HS-27A (cell line): ENCODE data around the gene XPNPEP1.

ENCODE experiments used
- DNase-seq: peaks from one replicate; pipeline ENCODE4 v3.0.0-alpha.2; 2012; ENCODE audit warnings: low read depth, missing footprints

Gene XPNPEP1

DNA sequence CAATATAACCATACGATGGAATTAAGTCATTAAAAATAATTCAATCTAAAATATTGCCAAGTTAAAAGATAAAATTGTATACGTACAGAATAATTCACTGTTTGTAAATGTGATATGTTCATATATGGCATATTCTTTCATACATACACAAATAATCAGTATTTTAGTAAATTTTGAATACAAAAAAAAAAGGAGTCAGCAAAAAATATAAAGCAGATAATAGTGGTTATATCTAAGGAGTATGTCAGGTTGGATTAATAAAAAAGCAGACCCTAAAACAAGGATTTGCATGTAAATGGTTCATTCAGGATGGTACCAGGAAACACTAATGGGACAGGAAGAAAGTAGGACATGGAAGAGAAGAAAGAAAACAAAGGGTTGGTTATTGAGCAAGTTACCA lies 59.5 kb downstream of the XPNPEP1 start:
- no peak for DNase-seq

DNA sequence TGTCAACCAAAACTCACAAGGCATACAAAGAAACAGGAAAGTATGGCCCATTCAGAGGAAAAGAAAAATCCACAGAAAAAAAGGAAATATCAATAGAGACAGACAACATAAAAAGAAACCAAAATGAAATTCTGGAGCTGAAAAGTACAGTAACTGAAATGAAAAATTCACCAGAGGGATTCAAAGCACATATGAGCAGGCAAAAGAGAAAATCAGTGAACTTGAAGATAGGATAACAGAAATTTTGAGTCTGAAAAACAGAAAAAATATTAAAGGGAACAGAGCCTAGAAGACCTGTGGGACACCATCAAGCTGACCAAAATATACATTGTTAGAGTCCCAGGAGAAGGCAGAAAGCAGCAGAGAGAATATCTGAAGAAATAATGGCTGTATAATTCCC lies 60.6 kb downstream of the XPNPEP1 start:
- DNase-seq = no peak

- DNase-seq = no peak
These were observed 61.3 kb downstream of the XPNPEP1 start for GRCh38 chr10:109862041-109862440.

GRCh38 chr10:109861081-109861480 lies 62.2 kb downstream of the XPNPEP1 start:
- no peak for DNase-seq

DNA sequence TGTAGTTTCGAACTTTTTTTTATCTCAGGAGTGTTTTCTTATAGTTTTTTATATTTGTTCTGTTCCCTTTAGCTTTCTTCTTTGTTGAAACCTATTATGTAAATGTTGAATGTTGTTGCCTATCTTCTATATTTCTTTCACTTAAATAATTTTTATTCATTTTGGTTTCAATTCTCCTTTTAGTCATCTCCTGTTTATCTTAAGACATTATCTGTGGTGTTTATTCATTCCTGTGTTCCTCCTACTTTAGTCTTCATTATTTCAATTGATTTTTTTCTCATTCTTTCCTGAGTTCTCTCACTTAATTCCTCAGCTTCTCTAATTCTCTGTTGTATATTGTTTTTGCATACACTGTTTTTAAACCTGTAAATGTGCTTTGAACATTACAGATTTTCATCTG lies 64.1 kb downstream of the XPNPEP1 start:
- DNase-seq = no peak

DNA sequence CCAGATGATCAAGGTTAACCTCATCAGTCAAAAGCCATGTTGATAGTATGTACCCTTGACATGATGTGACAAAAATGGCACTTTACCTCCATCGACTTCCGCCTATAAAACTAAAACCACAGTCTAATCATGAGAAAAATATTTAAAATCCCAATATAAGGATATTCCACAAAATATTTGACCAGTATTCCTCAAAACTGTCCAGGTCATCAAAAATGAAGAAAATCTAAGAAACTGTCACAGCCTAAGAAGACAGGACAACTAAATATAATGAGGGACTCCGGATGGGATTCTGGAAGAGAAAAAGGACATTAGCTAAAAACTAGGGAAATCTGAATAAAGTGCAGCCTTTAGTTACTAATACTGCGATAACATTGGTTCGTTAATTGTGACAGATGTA lies 67.6 kb downstream of the XPNPEP1 start:
- DNase-seq = no peak

GRCh38 chr10:109853921-109854320 lies 69.4 kb downstream of the XPNPEP1 start:
- no peak for DNase-seq

DNA sequence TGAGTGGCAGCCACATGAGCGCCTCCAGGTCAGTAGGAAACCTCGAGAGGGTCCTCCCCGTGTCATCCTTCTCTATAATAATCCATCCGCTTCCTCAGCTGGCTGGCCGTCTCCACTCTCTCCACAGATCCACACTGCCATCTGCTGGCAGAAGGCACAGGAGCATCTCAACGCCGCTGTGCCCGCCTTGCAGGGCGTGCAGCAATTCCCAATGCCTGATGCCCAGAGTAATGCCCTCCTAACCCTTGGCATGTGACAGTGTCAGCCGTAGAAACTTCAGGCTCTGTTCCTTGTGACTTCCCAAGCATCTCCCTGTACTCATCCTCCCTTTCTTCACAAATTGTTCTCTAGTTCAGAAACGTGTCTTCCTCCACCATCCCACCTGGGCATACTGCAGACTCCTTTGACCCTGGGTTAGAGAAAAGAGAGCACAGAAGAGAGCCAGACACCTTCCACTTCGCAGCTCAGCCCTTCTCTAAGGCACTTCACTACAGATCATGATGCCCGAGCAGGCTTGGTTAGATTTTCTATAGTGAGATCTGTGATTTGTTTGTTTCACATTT lies 70.8 kb downstream of the XPNPEP1 start:
- DNase-seq = peak; percentile 7

GRCh38 chr10:109851616-109852474 lies 71.5 kb downstream of the XPNPEP1 start:
- DNase-seq = no peak

- DNase-seq = no peak
These were observed 76.5 kb downstream of the XPNPEP1 start for GRCh38 chr10:109846832-109847231.

- no peak for DNase-seq
These were observed 78.0 kb downstream of the XPNPEP1 start for GRCh38 chr10:109845308-109845707.

DNA sequence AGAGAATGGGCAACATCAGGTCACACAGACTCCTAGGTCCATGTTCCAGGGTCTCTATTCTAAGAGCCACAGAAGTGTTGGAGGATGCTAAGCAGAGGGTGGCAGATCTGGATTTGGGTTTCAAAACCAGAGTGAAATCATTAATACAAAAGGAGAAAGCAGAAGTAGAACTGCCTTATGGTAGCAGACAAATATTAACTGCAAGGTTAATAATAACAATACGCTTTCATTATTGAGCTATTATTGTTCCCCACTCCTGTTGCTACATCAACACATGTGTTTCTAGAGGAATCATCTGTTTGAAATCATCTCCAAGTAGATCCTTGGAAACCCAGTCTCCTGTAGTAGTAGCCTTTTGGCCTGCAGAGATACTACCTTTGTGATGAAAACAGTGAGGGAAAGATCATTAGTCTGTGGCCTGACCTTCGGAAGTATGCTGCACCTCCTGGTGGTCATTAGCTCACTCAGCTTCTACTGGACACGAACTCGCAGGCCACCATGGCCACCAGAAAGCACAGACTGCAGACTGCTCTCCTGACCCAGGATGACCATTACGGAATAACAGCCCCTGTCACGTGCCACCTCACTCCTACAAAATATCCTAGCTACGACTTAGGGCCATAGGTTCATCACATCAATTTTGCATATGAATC lies 84.6 kb downstream of the XPNPEP1 start:
- DNase-seq = no peak

GRCh38 chr10:109837384-109837783 lies 85.9 kb downstream of the XPNPEP1 start:
- DNase-seq = no peak

- DNase-seq = no peak
These were observed 88.1 kb downstream of the XPNPEP1 start for GRCh38 chr10:109835257-109835656.

DNA sequence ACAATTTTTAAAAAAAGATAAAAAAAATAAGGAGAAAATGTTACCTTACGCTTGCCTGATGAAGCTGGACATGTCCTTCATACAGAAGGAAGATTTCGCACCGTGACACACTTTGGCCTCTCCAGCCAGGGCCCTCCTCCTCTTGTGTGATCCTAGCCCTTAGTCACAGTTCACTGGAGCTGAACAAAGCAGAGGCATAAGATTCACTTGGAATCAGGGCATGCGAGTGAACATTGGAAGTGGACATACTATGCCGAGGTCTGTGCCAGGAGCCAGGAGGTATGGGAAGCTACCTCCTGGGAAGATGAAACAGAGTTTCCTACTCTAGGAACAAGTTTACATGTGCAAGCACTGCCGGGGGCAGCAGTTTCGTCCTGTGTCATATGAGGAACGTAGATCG lies 91.5 kb downstream of the XPNPEP1 start:
- no peak for DNase-seq

DNA sequence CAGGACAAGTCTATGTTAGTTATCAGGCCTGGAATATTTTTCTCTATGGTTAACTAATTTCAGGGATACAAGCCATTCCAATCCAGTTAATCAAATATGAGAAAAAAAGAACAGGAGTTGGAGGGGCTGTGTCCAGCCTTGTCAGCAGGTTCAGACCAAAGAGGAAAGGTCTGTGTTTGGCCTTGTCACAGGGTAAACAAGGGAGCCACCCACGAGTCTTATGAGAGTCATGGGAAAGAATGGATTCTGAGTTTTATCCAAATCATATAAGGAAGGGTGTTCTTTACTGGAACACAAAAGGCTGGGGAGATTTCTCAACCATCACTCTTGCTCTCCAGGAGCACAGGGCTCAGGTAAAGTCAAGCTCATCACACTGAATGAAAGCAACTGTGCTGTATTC lies 99.1 kb downstream of the XPNPEP1 start:
- DNase-seq = no peak

DNA sequence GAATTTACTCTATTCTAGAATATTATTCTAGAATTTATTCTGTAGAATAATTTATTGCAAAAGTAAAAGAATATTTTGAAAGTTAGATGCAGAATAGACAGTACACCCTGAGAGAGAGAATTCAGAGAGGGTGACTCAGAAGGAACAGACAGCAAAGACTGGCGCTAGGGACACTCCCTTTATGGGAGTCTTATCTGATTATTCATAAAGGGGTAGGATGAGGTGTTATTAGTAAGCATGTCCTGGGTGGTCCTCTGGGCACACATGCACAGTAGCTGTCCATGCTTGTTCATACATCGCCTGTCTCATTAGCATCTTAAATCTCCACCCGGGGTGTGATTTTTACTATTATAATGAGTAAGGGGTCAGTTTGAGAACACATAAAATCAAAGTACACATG lies 100.1 kb downstream of the XPNPEP1 start:
- DNase-seq = no peak

DNA sequence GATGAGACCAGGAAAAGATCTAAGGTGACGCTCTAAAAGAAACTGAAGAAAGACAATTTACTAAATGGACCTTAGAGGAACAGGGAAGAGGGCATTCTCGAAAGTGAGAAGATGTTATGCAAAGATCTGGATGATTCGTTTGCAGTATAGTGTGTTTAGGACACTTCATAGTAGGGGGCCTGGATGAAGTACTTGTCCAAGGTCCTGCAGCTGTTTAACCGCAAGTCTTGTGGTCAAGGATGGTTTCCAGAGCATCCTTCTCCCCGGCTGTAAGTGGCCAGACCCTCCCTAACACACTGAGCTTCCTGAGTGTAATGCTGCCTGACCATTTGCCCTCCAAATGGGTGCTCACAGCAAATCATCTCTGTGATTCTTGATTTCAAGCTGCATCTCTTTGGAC lies 101.6 kb downstream of the XPNPEP1 start:
- DNase-seq = no peak

GRCh38 chr10:109820620-109821405 lies 102.5 kb downstream of the XPNPEP1 start:
- DNase-seq = no peak

DNA sequence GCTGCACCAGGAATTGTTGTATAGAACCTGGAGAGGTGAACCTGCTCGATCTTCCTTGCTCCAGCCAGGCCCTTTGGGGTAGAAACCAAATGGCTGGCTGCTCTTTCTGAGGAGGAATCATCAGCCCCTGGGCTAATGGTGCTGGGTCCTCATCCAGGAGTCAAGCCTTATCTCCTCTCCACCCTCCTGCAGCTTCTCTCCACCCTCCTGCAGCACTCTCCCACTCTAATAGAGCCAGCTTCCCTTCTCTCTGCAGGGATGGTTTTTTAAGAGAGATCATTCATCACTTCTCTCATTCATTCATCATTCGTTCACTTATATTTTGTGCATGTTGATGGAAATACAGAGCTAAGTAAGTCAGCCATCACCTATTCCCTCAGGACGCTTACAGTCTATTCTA lies 103.5 kb downstream of the XPNPEP1 start:
- no peak for DNase-seq
